ENCODE data around the gene RO60. TPM values are rescaled to one million over a fixed set of nuclear protein-coding genes. Genes with fewer than 3 reads are reported as not detected.
A peak's percentile ranks its signal among the peaks of the same experiment; 100 is the strongest.

Gene RO60
- polyA plus RNA-seq, 1 of the 3 experiments (the other 2 are of a cell fraction): 6.4 TPM

DNA sequence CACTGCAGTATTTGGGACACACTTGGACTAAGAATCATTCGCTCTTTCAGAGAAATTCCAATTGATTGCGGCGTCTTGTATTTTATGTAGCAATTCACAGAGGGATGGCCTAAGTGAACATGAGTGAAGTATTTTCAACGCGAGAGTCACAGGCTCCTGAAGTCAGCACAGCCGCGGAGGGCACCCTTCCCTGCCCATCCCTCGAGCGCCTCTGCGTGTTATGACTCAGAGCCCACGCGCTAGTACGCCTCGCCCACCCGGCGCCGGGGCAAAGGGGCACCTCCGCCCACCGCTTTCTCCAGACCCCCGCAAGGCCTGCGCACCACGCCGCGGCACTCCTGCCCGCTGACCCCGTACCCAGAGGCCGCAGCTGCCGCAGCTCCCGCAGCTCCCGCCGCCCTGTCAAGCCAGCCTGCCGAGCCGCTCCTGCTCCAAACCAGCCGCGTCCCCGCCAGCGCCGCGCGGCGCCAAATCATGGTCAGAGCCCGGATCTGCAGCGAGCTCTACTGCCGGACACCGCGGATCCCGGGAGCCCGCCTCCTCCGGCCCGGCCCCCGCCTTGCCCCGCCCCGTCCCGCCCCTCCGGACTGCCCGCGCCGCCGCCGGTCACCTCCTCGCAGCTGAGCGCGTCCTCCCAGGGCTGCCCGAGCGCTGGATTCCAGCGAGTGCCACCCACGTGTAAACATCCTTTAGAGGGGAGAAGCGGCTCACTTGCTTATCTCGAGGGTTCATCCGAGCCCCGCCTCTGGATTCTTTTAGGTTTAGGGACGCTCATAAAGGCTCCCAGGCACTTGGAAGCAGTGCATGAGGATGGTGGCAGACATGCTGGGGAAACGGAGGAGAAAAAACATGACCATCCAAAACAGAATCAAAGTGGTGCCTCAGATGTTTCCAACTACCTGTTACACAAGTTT lies 45.8 kb downstream of the RO60 start, which contains the start of gene GLRX2 (continued):
- TF ChIP-seq GABPA (IDR thresholded peaks at IDR 0.05; ENCODE audit: low read depth): peak; percentile 35; the same call in 1 of the 2 replicates
- TF ChIP-seq, protein P1, sequence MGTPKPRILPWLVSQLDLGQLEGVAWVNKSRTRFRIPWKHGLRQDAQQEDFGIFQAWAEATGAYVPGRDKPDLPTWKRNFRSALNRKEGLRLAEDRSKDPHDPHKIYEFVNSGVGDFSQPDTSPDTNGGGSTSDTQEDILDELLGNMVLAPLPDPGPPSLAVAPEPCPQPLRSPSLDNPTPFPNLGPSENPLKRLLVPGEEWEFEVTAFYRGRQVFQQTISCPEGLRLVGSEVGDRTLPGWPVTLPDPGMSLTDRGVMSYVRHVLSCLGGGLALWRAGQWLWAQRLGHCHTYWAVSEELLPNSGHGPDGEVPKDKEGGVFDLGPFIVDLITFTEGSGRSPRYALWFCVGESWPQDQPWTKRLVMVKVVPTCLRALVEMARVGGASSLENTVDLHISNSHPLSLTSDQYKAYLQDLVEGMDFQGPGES (IDR thresholded peaks at IDR 0.05; ENCODE audit: low read depth, low read length): no peak
- TF ChIP-seq, protein P2, sequence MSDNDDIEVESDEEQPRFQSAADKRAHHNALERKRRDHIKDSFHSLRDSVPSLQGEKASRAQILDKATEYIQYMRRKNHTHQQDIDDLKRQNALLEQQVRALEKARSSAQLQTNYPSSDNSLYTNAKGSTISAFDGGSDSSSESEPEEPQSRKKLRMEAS (IDR thresholded peaks at IDR 0.05; ENCODE audit: low read depth): peak; percentile 84
- peak; percentile 36; the same call in 1 of the 2 replicates for TF ChIP-seq GATA2 (CRISPR knock-in tag; IDR thresholded peaks at IDR 0.05)
- TF ChIP-seq MXI1 (IDR thresholded peaks at IDR 0.05; ENCODE audit: low read depth, low read length): peak; percentile 94
- no peak for TF ChIP-seq EZH2phosphoT487 (IDR thresholded peaks at IDR 0.05; ENCODE audit: borderline replicate concordance, low read depth)
- TF ChIP-seq, protein P3, sequence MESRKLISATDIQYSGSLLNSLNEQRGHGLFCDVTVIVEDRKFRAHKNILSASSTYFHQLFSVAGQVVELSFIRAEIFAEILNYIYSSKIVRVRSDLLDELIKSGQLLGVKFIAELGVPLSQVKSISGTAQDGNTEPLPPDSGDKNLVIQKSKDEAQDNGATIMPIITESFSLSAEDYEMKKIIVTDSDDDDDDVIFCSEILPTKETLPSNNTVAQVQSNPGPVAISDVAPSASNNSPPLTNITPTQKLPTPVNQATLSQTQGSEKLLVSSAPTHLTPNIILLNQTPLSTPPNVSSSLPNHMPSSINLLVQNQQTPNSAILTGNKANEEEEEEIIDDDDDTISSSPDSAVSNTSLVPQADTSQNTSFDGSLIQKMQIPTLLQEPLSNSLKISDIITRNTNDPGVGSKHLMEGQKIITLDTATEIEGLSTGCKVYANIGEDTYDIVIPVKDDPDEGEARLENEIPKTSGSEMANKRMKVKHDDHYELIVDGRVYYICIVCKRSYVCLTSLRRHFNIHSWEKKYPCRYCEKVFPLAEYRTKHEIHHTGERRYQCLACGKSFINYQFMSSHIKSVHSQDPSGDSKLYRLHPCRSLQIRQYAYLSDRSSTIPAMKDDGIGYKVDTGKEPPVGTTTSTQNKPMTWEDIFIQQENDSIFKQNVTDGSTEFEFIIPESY (IDR thresholded peaks at IDR 0.05; ENCODE audit: borderline replicate concordance, low read depth): 0 out of 2 replicates have a peak, but pooled peaks have one; percentile 67
- no peak for TF ChIP-seq NFIC (IDR thresholded peaks at IDR 0.05; ENCODE audit: borderline replicate concordance)
- TF ChIP-seq, protein P4, sequence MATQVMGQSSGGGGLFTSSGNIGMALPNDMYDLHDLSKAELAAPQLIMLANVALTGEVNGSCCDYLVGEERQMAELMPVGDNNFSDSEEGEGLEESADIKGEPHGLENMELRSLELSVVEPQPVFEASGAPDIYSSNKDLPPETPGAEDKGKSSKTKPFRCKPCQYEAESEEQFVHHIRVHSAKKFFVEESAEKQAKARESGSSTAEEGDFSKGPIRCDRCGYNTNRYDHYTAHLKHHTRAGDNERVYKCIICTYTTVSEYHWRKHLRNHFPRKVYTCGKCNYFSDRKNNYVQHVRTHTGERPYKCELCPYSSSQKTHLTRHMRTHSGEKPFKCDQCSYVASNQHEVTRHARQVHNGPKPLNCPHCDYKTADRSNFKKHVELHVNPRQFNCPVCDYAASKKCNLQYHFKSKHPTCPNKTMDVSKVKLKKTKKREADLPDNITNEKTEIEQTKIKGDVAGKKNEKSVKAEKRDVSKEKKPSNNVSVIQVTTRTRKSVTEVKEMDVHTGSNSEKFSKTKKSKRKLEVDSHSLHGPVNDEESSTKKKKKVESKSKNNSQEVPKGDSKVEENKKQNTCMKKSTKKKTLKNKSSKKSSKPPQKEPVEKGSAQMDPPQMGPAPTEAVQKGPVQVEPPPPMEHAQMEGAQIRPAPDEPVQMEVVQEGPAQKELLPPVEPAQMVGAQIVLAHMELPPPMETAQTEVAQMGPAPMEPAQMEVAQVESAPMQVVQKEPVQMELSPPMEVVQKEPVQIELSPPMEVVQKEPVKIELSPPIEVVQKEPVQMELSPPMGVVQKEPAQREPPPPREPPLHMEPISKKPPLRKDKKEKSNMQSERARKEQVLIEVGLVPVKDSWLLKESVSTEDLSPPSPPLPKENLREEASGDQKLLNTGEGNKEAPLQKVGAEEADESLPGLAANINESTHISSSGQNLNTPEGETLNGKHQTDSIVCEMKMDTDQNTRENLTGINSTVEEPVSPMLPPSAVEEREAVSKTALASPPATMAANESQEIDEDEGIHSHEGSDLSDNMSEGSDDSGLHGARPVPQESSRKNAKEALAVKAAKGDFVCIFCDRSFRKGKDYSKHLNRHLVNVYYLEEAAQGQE (IDR thresholded peaks at IDR 0.05; ENCODE audit: low read depth, low read length): no peak
- TF ChIP-seq FOSL2 (IDR thresholded peaks at IDR 0.05; ENCODE audit: borderline replicate concordance, low read depth): peak; percentile 54; the same call in 1 of the 2 replicates
- peak; percentile 86 for TF ChIP-seq POLR2AphosphoS5 (IDR thresholded peaks at IDR 0.05; ENCODE audit: low read depth, low read length)
- TF ChIP-seq EP300 (IDR thresholded peaks at IDR 0.05; ENCODE audit: borderline replicate concordance in 1 of 2, low read depth in 1 of 2, low read length in 1 of 2): 0 out of 4 replicates have a peak, but pooled peaks of 1 of the 2 experiments have one; percentile 12
- no peak for TF ChIP-seq FOXJ3 (CRISPR knock-in tag; IDR thresholded peaks at IDR 0.05)
- TF ChIP-seq, protein P5, sequence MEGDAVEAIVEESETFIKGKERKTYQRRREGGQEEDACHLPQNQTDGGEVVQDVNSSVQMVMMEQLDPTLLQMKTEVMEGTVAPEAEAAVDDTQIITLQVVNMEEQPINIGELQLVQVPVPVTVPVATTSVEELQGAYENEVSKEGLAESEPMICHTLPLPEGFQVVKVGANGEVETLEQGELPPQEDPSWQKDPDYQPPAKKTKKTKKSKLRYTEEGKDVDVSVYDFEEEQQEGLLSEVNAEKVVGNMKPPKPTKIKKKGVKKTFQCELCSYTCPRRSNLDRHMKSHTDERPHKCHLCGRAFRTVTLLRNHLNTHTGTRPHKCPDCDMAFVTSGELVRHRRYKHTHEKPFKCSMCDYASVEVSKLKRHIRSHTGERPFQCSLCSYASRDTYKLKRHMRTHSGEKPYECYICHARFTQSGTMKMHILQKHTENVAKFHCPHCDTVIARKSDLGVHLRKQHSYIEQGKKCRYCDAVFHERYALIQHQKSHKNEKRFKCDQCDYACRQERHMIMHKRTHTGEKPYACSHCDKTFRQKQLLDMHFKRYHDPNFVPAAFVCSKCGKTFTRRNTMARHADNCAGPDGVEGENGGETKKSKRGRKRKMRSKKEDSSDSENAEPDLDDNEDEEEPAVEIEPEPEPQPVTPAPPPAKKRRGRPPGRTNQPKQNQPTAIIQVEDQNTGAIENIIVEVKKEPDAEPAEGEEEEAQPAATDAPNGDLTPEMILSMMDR (IDR thresholded peaks at IDR 0.05): peak; percentile 9; the same call in 1 of the 2 replicates
- TF ChIP-seq TCF12 (IDR thresholded peaks at IDR 0.05): no peak
- no peak; the same call in 1 of the 2 replicates for TF ChIP-seq ELF1 (IDR thresholded peaks at IDR 0.05)
